ENCODE measurements around the gene PLCH1. TPM values are rescaled to one million over a fixed set of nuclear protein-coding genes. Genes with fewer than 3 reads are reported as not detected.

The PLCH1 gene
- total and polyA plus RNA-seq, 2 experiments from 2014 or later, result 2.7 to 6.2 TPM

- H3K9me3 ChIP-seq (ENCODE audit: low read depth), result no peaks in the 10 kb centered on the region
- no peak for TF ChIP-seq CTCF (IDR thresholded peaks at IDR 0.05; ENCODE audit: low read depth, low read length)
- DNase-seq (ENCODE audit: low read depth in 1 of 2, low spot score in 1 of 2), result no peak
These were observed 56.4 kb downstream of the PLCH1 start for GRCh38 chr3:155688481-155688880.

GRCh38 chr3:155683344-155683720 is 61.5 kb downstream of the PLCH1 start:
- DNase-seq (ENCODE audit: low read depth in 1 of 2, low spot score in 1 of 2), result no peak
- Histone ChIP-seq H3K27me3 (no peaks in the 10 kb centered on the region), H3K9me3 (ENCODE audit: low read depth) (no peaks in the 10 kb centered on the region), H3K4me3 (no peak overlapping the region), H3K36me3 (no peaks in the 10 kb centered on the region), H3K27ac (no peak overlapping the region), H3K4me1 (ENCODE audit: low read depth) (no peaks in the 10 kb centered on the region)
- no peak for TF ChIP-seq CTCF (IDR thresholded peaks at IDR 0.05; ENCODE audit: low read depth, low read length)

More at GRCh38 chr3:155688481-155688880, 56.4 kb downstream of the PLCH1 start:
- H3K36me3 ChIP-seq, result no peaks in the 10 kb centered on the region
- no peak overlapping the region for H3K27ac ChIP-seq
- H3K4me1 ChIP-seq (ENCODE audit: low read depth), result no peaks in the 10 kb centered on the region
- no peaks in the 10 kb centered on the region for H3K27me3 ChIP-seq
- no peak overlapping the region for H3K4me3 ChIP-seq

GRCh38 chr3:155682426-155683343 is 62.2 kb downstream of the PLCH1 start:
- DNase-seq (ENCODE audit: low read depth in 1 of 2, low spot score in 1 of 2), result no peak
- H3K27ac ChIP-seq, result no peak overlapping the region
- no peaks in the 10 kb centered on the region for H3K27me3 ChIP-seq
- TF ChIP-seq CTCF (IDR thresholded peaks at IDR 0.05; ENCODE audit: low read depth, low read length), result no peak
- H3K9me3 ChIP-seq (ENCODE audit: low read depth), result no peaks in the 10 kb centered on the region
- H3K4me1 ChIP-seq (ENCODE audit: low read depth), result no peaks in the 10 kb centered on the region
- no peak overlapping the region for H3K4me3 ChIP-seq
- H3K36me3 ChIP-seq, result no peaks in the 10 kb centered on the region

- Histone ChIP-seq H3K36me3 (no peaks in the 10 kb centered on the region), H3K9me3 (ENCODE audit: low read depth) (no peaks in the 10 kb centered on the region), H3K27ac (peak overlapping the region; percentile 16), H3K4me3 (no peak overlapping the region), H3K27me3 (no peaks in the 10 kb centered on the region), H3K4me1 (ENCODE audit: low read depth) (peaks cover 2% of the 10 kb centered on the region)
- peak; percentile 19 to 35 for DNase-seq (ENCODE audit: low read depth in 1 of 2, low spot score in 1 of 2)
- no peak for TF ChIP-seq CTCF (IDR thresholded peaks at IDR 0.05; ENCODE audit: low read depth, low read length)
These were observed 68.5 kb downstream of the PLCH1 start for GRCh38 chr3:155676252-155676981.

GRCh38 chr3:155675094-155675493 is 69.8 kb downstream of the PLCH1 start:
- H3K4me3 ChIP-seq, result no peak overlapping the region
- no peaks in the 10 kb centered on the region for H3K9me3 ChIP-seq (ENCODE audit: low read depth)
- H3K27me3 ChIP-seq, result no peaks in the 10 kb centered on the region
- no peak for DNase-seq (ENCODE audit: low read depth in 1 of 2, low spot score in 1 of 2)
- no peak overlapping the region for H3K27ac ChIP-seq
- no peak for TF ChIP-seq CTCF (IDR thresholded peaks at IDR 0.05; ENCODE audit: low read depth, low read length)
- no peaks in the 10 kb centered on the region for H3K36me3 ChIP-seq
- peaks cover 7% of the 10 kb centered on the region for H3K4me1 ChIP-seq (ENCODE audit: low read depth)
